Thoracic aorta (tissue), 2 donors: ENCODE results near the gene ISLR. TPM values are rescaled to one million over a fixed set of nuclear protein-coding genes. Genes with fewer than 3 reads are reported as not detected.
A peak's percentile ranks its signal among the peaks of the same experiment; 100 is the strongest.

Source experiments
- ATAC-seq: fragments of 150-250 bp; one replicate; pipeline ENCODE4 v1.8.0; 2017; ENCODE audit warnings: low read depth; ENCODE audit not compliant: insufficient number of reproducible peaks, low FRiP score
- DNase-seq: peaks from one replicate; pipeline ENCODE4 v3.0.0-alpha.2; 2020; ENCODE audit warnings: low spot score
- H3K27ac ChIP-seq, 2 donors: fragments of 200-600 bp; sonication (generic); 1 replicate in 1 of 2; 2 replicates in 1 of 2; pipeline ENCODE4 v1.5.1; 2016; ENCODE audit warnings: mild to moderate bottlenecking in 2 of 2, moderate library complexity in 2 of 2
- H3K27me3 ChIP-seq: fragments of 200-600 bp; sonication (generic); replicated peaks from 2 replicates; pipeline ENCODE4 v1.6.0; 2016; ENCODE audit warnings: mild to moderate bottlenecking; ENCODE audit not compliant: insufficient read depth
- H3K36me3 ChIP-seq: fragments of 200-600 bp; sonication (generic); one replicate; pipeline ENCODE4 v1.5.1; 2016
- H3K4me1 ChIP-seq, 2 donors: fragments of 200-600 bp; sonication (generic); 1 replicate in 1 of 2; 2 replicates in 1 of 2; pipeline versions ENCODE4 v1.5.1 to v1.6.0; 2016; ENCODE audit warnings: low read depth in 2 of 2, mild to moderate bottlenecking in 1 of 2; ENCODE audit not compliant: control insufficient read depth in 1 of 2
- H3K4me3 ChIP-seq: fragments of 200-600 bp; sonication (generic); 2 replicates; pipeline ENCODE4 v1.5.1; 2016; ENCODE audit warnings: mild to moderate bottlenecking
- H3K9me3 ChIP-seq: fragments of 200-600 bp; sonication (generic); 2 replicates; pipeline ENCODE4 v1.5.1; 2016
- CTCF ChIP-seq: fragments of 200-600 bp; sonication (generic); IDR thresholded peaks from one replicate; pipeline ENCODE4 v1.5.1; 2019; ENCODE audit warnings: antibody characterized with exemption
- total RNA-seq, 2 donors: library from RNA; depleted of rRNA; stranded (reverse); fragments of >200 nt; gene quantifications; one replicate each; pipeline versions ENCODE4 v1.1.0 to v1.2.3, GENCODE V29; 2016

ISLR gene
- total RNA-seq, 2 donors from 2014 or later, result 76.8 to 323 TPM

GRCh38 chr15:74207652-74208440 lies 34.3 kb downstream of the ISLR start:
- no peak for DNase-seq

GRCh38 chr15:74208496-74208895 lies 35.0 kb downstream of the ISLR start:
- Histone ChIP-seq H3K9me3 (no peaks in the 10 kb centered on the region), H3K27ac (no peak overlapping the region), H3K4me1 (peaks cover 5 to 67% of the 10 kb centered on the region in 2 donors), H3K4me3 (no peak overlapping the region), H3K27me3 (no peaks in the 10 kb centered on the region), H3K36me3 (no peaks in the 10 kb centered on the region)
- DNase-seq (no peak), ATAC-seq (no peak)
- TF ChIP-seq CTCF, result no peak

More at GRCh38 chr15:74207652-74208440, 34.3 kb downstream of the ISLR start:
- no peaks in the 10 kb centered on the region for H3K9me3 ChIP-seq
- ATAC-seq, result no peak
- no peak for TF ChIP-seq CTCF
- H3K36me3 ChIP-seq, result no peaks in the 10 kb centered on the region
- no peaks in the 10 kb centered on the region for H3K27me3 ChIP-seq
- H3K4me3 ChIP-seq, result no peak overlapping the region
- H3K4me1 ChIP-seq, result peaks cover 5 to 68% of the 10 kb centered on the region in 2 donors
- no peak overlapping the region for H3K27ac ChIP-seq

GRCh38 chr15:74208901-74209559 lies 35.5 kb downstream of the ISLR start:
- Histone ChIP-seq H3K4me1 (peaks cover 5 to 62% of the 10 kb centered on the region in 2 donors), H3K9me3 (no peaks in the 10 kb centered on the region), H3K27me3 (no peaks in the 10 kb centered on the region), H3K36me3 (no peaks in the 10 kb centered on the region), H3K4me3 (no peak overlapping the region), H3K27ac (no peak overlapping the region)
- TF ChIP-seq CTCF, result no peak
- ATAC-seq, result no peak
- no peak for DNase-seq

- no peak for DNase-seq
- Histone ChIP-seq H3K4me3 (no peak overlapping the region), H3K27ac (no peak overlapping the region), H3K4me1 (peaks cover 1 to 57% of the 10 kb centered on the region in 2 donors), H3K27me3 (no peaks in the 10 kb centered on the region), H3K9me3 (no peaks in the 10 kb centered on the region), H3K36me3 (no peaks in the 10 kb centered on the region)
- ATAC-seq, result no peak
- TF ChIP-seq CTCF, result peak; percentile 5
These were observed 36.0 kb downstream of the ISLR start for GRCh38 chr15:74209560-74209958.

- H3K27ac ChIP-seq, result peak overlapping the region; percentile 30 to 51
These were observed 36.6 kb downstream of the ISLR start for GRCh38 chr15:74209997-74210671.

More at GRCh38 chr15:74209997-74210671, 36.6 kb downstream of the ISLR start:
- ATAC-seq, result peak; percentile 71
- H3K9me3 ChIP-seq, result no peaks in the 10 kb centered on the region
- no peak overlapping the region for H3K4me3 ChIP-seq
- H3K36me3 ChIP-seq, result no peaks in the 10 kb centered on the region
- peaks cover 0 to 51% of the 10 kb centered on the region in 2 donors for H3K4me1 ChIP-seq
- TF ChIP-seq CTCF, result no peak
- H3K27me3 ChIP-seq, result no peaks in the 10 kb centered on the region
- DNase-seq, result no peak
